Diencephalon (tissue), 1 donor: ENCODE data around the gene RPL21. TPM values are rescaled to one million over a fixed set of nuclear protein-coding genes. Genes with fewer than 3 reads are reported as not detected.

ENCODE experiments used
- small RNA-seq: library from RNA; depleted of rRNA; stranded (forward); fragments of <200 nt; gene quantifications from one replicate; pipeline ENCODE3, GENCODE V24; 2014
- total RNA-seq: library from RNA; depleted of rRNA; stranded (reverse); fragments of >200 nt; gene quantifications from one replicate; pipeline ENCODE4 v1.2.3, GENCODE V29; 2014

Gene RPL21
- total RNA-seq = 819 TPM

DNA sequence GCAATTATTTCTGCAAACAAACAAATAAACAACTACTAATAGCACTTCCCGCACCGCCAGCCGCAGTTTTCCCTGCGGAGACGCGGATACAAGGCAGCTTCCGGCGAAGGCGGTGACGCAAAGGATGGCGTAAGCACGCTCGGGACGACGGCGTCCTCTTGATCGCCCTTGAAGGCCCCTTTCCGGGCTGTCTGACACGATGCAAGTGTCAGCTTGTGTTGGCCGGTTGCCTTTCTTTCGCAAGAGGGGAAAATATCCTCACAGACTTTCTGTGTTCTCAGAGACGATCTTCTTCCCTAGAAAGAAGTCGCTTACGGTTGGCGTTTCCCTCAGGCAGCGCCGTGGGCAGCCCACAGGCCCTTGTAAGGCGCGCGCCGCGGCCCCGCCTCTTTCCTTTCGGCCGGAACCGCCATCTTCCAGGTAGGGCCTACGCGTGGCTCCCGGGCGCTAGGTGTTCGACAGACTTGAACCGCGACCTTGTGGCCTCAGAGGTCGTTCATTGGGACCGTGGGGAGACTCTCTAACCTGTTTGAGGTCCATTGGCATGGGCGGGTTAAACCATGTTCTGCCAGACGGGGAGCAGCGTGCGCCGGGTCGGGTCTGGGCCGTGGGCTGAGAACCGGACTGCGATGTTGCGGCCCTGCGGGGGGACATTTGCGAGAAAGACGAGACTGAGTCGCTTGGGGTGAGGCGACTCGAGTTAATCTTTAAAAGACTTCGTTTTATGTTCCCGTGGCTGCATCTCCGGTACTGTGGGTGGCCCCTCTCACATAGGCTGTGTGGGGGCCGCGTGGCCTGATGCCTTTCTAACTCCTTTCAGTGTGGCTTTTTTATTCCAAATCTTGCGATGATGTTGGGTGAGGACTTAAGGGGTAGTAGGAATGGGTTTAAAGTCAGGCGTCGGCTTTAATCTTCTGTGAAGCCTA, at the start of gene RPL21:
RPL21 (plus strand) TSS at position 393 of the 926 bp plus-strand sequence. CDS start 2,219 bp downstream, outside the sequence.

DNA sequence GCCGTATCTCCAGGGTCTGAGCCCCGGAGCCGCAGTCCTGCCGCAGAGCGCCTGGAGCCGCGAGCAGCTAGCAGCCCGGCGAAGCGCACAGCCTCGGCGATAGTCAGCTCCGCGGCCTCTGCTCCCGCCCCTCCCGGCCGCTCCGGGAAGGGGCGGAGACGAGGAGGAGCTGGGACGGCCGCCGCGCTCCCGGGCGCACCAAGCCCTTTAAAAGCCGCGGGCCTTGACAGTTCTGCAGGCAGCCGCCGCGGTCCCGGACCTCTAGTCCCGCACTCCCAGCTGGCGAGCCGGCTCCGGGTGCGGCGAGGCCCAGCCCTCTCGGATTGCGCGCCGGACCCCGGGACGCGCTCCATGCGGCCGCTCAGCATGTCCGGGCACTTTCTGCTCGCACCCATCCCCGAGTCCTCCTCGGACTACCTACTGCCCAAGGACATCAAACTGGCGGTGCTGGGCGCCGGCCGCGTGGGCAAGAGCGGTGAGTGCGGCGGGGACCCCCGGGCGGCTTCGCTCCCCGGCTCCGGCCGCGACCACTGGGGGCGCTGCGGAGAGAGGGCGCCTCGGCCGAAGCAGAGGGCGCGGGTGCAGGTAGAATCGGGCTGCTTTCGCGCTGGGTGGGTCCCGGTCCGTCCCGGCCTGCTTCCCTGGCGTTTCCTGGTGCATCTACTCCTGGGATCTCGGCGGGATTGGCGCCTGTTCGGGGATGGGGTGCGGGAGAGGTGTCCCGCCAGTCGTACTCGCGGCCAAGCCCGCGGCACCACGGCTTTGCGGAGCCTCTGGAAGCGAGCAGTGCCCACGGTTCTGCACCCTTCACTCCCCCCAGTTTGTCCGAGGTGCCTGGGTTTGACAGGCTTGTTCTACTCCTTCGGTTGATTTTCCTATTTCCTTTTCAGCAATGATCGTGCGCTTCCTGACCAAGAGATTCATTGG, 19.5 kb downstream of the RPL21 start, which contains the start of gene RASL11A:
RASL11A (plus strand) TSS at position 237 of the 927 bp plus-strand sequence; CDS start at position 352, 115 bp downstream.

Small RNA genes within 50 kb of the gene (small RNA-seq; reads per million reads assigned to genes)
- gene SNORA27 (not detected), gene SNORD102 (not detected)

Other genes starting within 250 kb of the RPL21 start
- 67.6 TPM for gene USP12, start 79.7 kb upstream of the RPL21 start, total RNA-seq
- 4.6 TPM for gene RASL11A, start 19.3 kb downstream of the RPL21 start, total RNA-seq
- gene GTF3A, start 173.1 kb downstream of the RPL21 start, total RNA-seq = 96.0 TPM
- gene MTIF3, start 199.0 kb downstream of the RPL21 start, total RNA-seq = 46.4 TPM